Stimulated activated CD8-positive, alpha-beta memory T cell treated with anti-CD3 and anti-CD28 coated beads, Interleukin-12 subunit alpha, Interleukin-12 subunit beta, amount 100 ng/mL, for 1 hour (primary cell): Measurements from ENCODE around the gene RALY.

Source experiments
- DNase-seq: peaks from one replicate; pipeline ENCODE4 v3.0.0-alpha.2; 2020; ENCODE audit warnings: low read depth

Gene RALY

GRCh38 chr20:33993576-33994221 is at the start of gene RALY:
TSS of gene RALY (plus strand) at chr20:33993911. CDS start at chr20:34072075, 78,164 bp downstream.
- peak; percentile 90 for DNase-seq

GRCh38 chr20:33944914-33945313 is 48.8 kb upstream of the RALY start:
- DNase-seq = no peak

GRCh38 chr20:33945391-33946081 is 48.2 kb upstream of the RALY start:
- no peak for DNase-seq

GRCh38 chr20:33947709-33948295 is 45.9 kb upstream of the RALY start:
- no peak for DNase-seq

GRCh38 chr20:33948480-33948879 is 45.2 kb upstream of the RALY start:
- no peak for DNase-seq

GRCh38 chr20:33951171-33951570 is 42.5 kb upstream of the RALY start:
- no peak for DNase-seq

- DNase-seq = no peak
These were observed 39.2 kb upstream of the RALY start for GRCh38 chr20:33954504-33954903.

GRCh38 chr20:33963751-33964150 is 30.0 kb upstream of the RALY start:
- DNase-seq = no peak

GRCh38 chr20:33964441-33964840 is 29.3 kb upstream of the RALY start:
- no peak for DNase-seq

GRCh38 chr20:33967126-33967525 is 26.6 kb upstream of the RALY start:
- no peak for DNase-seq

- DNase-seq = no peak
These were observed 24.1 kb upstream of the RALY start for GRCh38 chr20:33969563-33969962.

- no peak for DNase-seq
These were observed 23.5 kb upstream of the RALY start for GRCh38 chr20:33970229-33970628.

- DNase-seq = no peak
These were observed 22.4 kb upstream of the RALY start for GRCh38 chr20:33971147-33971975.

GRCh38 chr20:33976959-33977358 is 16.8 kb upstream of the RALY start:
- DNase-seq = no peak

GRCh38 chr20:33977535-33977934 is 16.2 kb upstream of the RALY start:
- DNase-seq = no peak

- DNase-seq = no peak
These were observed 14.6 kb upstream of the RALY start for GRCh38 chr20:33979094-33979493.

GRCh38 chr20:33981347-33981746 is 12.4 kb upstream of the RALY start:
- DNase-seq = no peak

- DNase-seq = no peak
These were observed 11.7 kb upstream of the RALY start for GRCh38 chr20:33981964-33982363.

- no peak for DNase-seq
These were observed 10.3 kb upstream of the RALY start for GRCh38 chr20:33983371-33983770.

GRCh38 chr20:33984182-33984719 is 9.5 kb upstream of the RALY start:
- no peak for DNase-seq

GRCh38 chr20:33985280-33985679 is 8.4 kb upstream of the RALY start:
- no peak for DNase-seq

- DNase-seq = no peak
These were observed 7.9 kb upstream of the RALY start for GRCh38 chr20:33985830-33986229.
